NCI-H2081 (cell line): Measurements from ENCODE around the gene DOCK4.

ENCODE experiments used
- DNase-seq, 2 experiments: peaks; one replicate each; lab custom pipeline; 2025; lab: John Stamatoyannopoulos, UW

The DOCK4 gene

DNA sequence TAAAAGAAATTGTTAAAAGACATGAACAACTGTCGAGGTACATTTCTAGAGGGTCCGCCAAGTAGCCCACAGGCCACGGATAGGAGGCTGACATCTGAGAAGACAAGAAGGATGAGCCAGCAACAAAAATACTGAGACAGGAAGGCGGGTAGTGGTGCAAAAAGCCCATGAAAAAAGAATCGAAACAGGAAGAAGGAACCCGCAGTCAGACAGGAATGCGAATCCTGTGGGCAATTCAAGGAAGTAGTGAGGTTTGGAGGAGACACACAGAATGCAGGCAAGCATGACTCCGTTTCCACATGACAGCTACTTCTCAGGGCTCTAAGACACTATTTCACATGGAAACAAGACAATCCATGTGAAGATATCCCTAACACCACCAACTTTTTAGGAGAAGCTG is 125.2 kb downstream of the DOCK4 start:
- DNase-seq, result no peak

DNA sequence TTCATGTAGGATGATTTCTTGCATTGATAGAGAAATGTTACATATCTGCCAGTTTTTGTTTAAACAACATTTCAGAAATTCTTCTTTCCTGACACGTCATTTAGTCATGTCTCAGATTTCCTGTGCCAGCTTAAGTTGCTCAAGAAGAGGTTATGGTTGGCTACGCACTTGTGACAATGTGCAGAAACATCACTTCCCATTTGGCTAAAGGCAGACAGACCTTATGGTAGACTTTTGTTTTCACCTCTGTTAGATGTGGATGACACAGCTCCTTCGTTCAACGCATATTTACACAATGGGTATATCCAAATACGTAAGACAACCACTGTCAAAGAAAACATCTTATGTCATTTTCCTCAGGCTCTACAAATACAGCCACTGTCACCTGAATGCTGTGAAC is 125.8 kb downstream of the DOCK4 start:
- DNase-seq, result no peak

DNA sequence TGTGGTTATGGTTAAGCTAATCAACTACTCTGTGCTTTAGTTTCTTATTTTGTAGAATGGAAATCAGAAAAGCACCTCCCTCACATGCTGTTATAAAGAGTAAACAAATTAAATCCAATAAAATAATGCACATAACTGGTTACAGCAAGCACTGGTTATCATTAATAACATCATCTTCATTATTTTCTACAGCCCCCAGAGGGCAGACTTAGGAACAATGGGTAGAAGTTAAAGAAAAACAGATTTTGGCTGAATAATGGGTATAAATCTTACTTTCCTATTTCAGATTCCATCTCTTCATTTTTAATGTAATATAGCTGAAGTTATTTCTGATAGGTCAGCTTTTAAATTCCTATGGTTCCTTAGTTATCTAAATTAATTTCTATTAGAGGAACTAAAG is 126.5 kb downstream of the DOCK4 start:
- no peak for DNase-seq

DNA sequence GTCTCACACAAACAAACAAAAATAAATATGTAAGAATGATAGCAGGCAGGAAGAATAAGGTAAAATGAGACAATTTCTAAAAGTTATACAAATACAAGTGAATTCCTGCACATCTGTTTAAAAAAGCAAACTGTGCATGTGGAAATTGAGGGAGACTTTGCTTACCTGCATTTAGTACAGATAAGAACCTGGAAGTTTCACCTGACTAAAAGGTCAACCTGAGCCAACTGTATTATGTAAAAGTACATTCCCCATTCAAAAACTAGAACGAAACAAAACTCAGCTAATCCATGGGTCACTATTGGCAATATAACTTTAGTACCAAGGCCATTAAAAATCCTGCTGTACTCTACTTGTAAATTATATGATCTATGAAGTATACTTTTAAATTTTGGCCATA is 127.1 kb downstream of the DOCK4 start:
- no peak for DNase-seq

DNA sequence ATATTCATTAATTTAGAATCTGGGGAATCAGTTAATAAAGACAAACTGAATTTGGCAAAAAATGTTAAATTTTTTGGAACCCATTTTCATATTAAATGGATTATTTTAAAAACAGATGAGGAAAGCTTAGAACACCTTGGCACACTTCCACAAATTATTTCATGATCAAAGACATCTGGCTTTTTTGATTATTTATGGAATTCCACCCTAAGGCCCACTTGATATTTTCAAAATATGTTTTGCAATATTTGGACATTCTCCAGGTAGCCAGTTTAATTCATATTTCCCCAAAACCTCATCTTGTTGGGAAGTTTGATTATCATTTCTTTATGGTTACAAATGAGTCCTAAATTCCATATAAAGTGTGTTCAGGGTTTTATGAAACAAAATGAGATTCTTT is 129.9 kb downstream of the DOCK4 start:
- DNase-seq, result no peak

DNA sequence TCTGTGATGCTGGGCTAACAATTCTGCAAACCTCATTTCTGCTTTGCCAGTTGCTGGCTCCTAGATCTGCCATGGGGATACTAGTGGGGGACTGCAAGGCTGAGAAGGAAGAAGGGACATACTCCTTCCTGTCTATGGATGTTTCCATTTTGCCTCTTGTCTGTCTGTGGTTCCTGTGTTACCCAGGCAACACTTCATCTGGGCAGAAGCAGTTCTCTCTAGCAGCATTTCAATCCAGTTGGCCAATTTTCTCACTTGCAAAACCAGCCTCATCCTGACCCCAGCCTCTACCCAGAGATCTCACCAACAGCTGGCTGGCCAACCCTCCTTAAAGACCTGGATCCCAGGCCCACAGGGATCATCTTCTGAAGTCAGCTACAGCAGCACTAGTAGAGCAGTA is 131.7 kb downstream of the DOCK4 start:
- DNase-seq, result no peak

DNA sequence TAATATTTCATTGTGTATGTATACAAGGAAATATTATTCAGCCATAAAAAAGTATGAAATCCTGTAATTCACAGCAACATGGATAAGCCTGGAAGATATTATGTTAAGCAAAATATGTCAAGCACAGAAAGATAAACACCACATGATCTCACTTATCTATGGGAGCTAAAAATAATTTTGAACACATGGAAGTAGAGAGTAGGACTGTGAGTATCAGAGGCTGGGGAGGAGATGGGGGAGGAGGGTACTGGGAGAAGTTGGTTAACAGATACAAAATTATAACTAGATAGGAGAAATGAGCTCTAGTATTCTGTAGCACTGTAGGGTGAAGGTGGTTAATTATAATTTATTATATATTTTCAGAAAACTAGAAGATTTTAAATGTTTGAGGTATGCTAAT is 132.7 kb downstream of the DOCK4 start:
- DNase-seq, result no peak

DNA sequence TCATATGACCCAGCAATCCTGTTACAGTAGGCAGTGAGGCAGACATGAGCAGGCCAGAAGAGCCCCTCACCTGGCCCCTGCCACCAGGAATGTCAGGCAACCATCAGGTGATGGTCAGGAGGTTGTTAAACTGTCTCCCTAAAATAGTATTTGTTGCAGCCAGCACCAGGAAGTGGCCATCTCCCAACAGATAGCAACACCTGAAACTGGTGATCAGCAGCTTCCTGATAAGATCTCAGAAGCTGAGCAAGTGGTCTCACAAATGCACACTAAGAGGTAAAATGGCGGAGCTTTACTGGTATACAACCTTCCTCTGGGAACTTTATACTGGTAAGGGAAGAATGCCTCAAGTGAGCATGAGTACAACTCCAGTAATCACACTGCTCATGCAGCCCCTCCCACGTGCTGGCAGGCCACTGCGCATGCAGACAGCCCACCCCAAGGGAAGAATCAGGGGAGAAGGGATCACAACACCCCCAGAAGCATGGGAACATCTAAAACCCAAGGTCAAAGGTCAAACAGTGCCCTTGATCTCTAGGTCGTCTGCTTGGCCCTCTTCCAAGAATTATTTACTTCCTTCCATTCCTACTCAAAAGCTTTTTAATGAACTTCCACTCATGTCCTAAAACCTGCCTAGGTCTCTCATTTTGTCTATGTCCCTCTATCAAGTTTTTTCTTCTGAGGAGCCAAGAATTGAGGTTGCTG is 133.5 kb downstream of the DOCK4 start:
- DNase-seq, result no peak

DNA sequence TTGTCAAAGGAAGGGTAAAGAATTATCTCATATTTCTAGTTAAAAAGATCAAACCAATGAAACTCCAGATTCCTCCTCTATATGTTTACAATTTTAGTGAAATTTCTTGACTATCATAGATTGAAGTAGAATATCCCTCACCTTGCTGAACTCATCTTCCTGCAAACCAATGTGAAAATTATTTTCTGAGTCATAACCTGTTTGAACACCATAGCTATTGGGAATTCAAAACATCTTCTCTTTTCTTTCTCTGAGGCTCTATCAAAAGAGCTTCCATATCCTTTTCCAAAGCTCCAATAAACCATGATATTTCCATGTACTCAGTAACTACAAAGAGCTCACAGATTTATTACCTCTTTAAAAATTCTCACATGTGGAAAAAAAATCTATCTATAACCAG is 134.3 kb downstream of the DOCK4 start:
- DNase-seq, result no peak

DNA sequence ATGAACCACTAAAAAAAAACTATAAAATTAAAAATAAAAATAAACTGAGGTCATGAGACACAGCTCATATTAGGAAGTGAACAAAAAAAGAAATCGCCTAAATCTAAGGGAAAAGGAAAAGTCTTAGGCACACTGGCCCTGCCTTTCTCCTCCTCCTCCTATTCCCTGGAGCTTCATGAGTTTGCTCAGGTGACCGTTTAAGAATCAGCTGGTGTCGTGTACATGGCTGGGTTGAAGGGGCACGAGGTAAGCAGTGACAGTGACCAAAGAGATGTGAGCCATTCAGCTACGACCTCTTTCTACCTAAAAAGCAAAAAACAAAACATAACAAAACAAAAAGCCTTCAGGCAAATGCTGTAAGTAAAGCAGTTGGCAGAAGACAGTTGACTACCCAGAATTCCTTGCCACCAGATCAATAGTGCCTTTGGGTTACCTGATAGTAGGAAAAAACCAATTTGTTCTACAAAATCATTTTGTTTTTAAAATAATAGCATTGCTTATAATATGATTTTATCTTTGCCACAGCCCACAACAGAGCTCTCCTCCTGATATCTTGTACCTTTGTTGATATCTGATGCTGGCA is 135.4 kb downstream of the DOCK4 start:
- no peak for DNase-seq

DNA sequence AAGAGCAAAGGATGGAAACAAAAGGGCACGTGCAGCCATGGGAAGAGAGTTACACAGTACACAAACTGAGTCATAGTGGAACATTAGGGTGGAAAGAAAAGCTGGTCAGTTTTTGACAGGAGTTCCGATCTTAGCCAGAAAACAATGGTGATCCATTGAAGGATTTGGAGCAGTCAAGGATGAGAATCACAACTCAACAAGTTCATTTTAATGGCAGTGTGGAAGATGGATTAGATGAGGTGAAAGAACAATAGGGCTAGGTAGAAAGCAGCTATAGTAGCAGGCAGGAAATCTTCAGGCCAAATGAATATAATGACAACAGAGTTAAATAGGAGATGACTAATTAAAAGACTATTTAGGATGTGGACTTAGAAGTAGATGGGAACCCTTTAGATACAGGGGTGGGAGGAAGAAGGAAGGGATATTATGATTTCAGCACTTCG is 136.3 kb downstream of the DOCK4 start:
- DNase-seq, result no peak

DNA sequence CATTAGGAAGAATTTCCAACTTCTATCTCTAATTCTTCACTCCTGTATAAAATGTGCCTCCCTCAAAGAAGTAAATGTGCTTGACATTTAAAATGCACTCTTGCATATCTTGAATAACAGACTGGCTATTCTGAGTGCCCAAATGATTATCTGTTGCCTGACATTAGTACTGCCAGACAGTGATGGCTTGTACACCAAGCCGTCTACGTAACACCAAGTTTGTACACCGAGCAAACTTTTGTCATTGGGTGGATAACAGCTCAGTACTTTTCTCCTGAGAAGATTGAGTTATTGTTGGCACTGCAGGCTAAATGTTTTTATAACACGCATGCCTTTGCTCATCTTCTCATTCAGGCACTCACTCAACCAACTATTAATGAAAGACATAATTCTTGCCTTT is 137.2 kb downstream of the DOCK4 start:
- no peak for DNase-seq

DNA sequence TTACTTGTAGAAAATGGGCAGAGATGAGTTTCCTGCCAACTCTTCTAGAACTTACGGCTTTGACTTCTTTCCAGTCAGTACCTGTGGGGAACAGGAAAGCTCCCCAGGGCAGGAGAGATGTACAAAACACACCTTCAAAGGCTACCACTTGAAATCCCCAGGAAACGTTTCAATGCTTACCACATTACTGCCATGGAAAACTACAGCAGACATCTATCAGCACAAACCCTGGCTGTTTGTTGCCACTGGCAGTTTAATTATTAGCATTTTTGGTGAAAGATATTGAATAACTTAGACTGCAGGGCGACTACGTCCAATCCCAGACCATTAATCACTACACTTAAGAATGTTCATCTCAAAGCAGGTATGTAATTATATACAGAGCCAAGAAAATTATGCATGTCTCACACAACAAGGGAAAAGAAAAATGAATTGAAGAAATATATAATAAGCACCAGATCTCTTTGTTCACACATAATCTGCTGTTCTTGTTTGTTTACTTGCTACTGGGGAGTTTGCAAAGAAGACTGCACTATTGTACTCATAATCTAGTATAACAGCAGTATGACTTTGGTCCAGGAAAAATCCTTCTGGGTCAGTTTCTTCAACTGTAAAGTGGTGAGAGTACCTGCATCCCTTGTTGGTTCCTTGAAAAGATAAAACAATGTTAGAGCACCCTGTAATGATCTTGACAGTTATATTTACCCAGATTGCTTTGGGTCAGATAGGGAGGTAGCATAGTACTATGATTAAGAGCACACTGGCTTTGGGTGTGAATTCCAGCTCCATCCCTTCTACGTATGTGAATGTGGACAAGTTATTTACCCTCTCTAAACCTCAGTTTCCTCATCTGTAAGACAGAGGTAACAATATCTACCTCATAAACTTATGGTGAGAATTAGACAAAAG is 138.3 kb downstream of the DOCK4 start:
- DNase-seq, result peak; percentile 70 to 91

DNA sequence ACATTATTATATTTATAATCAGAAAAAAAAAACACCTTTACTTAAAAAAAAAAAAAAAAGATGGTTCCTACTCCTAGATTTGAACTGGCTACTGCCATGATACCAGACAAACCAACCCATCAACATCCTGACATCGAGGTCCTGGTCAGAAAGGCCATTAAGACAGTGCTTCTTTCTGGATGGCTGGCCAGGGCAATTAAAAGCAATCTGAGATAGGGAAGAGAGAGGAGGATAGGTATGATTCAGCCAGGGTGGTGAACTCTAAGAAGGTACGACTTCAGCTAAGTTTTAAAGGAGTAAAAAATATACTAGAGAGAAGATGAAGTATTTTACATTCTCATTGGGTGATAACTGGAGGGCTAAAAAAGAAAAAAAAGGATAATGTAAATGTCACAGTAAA is 139.0 kb downstream of the DOCK4 start:
- peak in 1 of 2 experiments; percentile 11 for DNase-seq

DNA sequence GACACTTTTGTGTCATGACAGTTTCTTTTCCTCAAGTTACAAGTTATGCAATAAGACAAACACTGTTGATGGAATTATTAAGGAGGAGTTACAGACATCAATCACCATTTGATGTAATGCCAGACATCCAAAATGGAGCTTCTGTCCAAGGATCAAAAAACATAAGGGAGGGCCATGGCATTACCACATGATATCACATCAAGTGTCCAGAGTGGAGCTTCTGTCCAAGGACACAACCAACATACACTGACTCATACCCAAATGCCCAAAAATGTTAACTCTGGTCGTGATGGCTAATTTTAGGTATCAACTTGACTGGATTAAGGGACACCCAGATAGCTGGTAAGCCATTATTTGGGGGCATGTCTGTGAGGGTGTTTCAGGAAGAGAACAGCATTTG is 140.4 kb downstream of the DOCK4 start:
- no peak for DNase-seq

DNA sequence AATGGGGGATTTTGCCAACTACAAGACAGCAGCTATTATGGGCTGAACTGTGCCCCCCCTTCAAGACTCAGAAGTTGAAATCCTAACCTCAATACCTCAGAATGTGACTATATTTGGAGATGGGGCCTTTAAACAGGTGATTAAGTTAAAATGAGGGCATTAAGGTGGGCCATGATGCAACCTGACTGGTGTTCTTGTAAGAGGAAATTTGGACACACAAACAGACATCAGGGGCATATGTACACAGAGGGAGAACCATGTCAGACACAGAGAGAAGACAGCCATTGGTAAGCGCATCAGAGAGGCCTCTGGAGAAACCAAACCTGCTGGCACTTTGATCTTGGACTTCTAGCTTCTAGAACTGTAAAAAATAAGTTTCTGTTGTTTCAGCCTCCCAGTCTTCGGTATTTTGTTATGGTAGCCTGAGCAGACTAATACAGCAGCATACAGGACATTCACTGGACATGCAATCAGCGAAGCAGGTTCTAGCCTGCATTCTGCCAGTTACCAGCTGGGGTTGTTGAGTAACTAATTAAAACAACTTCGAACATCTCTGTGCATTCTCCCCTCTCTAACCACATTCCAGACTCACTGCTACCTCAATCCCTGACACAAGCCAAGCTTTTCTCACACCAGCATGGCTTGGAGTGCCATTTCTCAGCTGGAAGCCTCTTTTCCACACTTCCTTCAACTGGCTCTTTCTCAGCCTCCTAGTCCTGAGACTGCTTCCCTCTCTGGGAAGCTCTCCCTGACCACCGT is 141.4 kb downstream of the DOCK4 start:
- DNase-seq, result no peak

DNA sequence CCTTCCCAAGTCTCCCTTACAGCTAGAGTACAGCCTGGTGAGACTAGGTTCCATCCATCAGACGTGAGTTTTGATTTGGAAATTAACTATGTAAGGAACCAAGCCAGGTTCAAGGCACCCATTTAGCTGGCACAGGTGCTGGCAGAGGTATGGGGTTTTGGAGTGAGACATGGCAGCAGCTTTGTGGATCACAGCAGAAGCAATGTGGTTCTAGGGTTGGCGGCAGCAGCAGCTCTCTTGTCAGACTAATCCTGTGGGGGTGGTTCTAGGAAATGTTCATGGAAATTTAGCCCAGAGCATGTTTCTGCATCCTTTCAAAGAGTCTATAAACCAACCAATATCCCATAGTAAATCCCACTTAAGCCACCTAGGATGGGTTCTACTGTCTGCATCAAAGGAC is 142.2 kb downstream of the DOCK4 start:
- DNase-seq, result no peak

DNA sequence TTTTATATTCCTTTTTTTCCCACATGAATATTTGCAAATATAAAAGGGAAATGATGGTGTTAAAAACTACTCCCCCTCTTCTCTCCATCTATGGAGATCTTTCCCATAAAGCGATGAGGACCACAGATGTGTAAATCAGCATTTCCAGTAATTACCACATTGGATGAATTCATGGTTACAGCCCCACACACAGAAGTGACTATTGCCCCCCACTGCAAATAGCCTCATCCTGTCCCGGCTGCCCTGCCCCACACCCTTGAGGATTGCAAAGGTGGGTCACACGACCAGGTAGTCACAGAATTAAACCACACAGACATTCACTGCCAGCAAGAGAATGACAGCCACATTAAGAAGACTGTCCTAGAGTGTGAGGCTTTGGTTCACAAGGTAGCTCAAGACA is 145.1 kb downstream of the DOCK4 start:
- DNase-seq, result peak in 1 of 2 experiments; percentile 39

DNA sequence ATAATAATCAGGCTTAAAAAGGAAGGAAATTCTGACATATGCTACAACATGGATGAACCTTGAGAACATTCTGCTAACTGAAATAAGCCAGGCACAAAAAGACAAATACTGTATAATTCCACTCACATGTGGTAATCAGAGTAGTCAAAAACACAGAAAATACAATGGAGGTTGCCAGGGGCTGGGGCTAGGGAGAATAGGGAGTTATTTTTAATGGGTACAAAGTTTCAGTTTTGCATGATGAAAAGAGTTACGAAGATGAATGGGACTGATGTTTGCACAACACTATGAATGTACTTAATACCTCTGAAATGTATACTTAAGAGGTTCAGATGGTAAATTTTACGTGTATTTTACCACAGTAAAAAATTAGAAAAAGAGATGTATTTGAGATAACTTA is 145.6 kb downstream of the DOCK4 start:
- DNase-seq, result peak in 1 of 2 experiments; percentile 44

DNA sequence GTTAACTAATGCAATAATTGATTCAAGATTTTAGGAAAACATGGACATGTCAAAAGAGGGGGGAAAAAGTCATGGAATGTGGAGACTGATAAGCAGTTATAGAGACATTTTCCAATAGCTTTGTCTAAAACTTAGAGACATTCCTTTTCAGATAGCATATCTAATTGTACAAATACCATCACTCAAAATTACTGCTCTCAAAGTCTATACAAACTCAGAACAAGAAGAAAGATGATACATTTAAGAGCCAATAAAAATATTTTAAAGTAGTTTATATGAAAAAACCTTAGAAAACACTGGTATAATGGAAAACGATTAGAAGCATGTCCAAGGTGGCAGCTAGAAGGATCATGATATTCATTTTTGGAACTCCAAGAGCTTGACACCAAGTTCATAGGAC is 146.5 kb downstream of the DOCK4 start:
- DNase-seq, result no peak

DNA sequence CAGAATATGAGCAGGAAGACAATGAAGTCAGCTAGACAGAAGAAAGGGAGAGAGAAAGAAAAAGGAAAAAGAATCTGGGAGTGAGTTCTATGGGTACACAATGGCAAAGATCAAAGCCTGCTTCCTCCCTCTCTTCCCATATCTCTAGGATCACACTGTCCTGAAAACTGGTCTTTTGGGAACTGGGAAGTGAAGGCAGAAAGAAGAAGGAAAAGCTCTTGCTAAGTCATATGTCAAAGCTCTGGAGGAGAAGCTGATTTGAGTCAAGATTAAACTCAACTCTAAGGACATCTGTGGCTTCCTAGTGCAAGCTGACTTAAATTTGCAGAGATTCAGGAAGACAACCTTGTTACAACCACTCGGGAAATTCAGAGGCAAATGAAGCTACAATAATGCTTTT is 147.5 kb downstream of the DOCK4 start:
- no peak for DNase-seq

DNA sequence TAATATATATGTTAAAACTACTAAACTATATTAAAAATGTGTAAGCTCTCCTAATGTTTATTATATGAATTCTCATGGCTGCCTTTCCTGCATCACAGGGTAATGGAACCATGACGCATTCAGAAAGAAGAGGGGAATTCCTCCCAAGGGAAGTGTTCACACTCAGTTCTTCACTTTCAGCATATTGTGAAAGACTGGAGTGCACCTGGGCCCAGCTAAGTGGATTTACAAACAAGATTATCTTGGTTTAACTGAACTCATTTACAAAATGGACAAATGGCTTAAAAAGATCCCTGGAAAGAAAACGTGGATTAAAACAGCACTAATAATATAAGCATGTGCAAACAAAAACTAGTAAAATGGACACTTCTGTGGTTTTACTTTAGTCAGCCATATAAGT is 149.8 kb downstream of the DOCK4 start:
- peak in 1 of 2 experiments; percentile 12 for DNase-seq
